Activated naive CD4-positive, alpha-beta T cell treated with anti-CD3 and anti-CD28 coated beads, Interleukin-2, amount 50 U/mL, for 24 hours (primary cell): Measurements from ENCODE around the gene GALNT1.

ENCODE experiments used
- H3K27ac Mint-ChIP-seq: one replicate; pipeline ENCODE4 v1.8.0; 2021; ENCODE audit warnings: mild to moderate bottlenecking, mixed read lengths
- H3K27me3 Mint-ChIP-seq: one replicate; pipeline ENCODE4 v1.8.0; 2021; ENCODE audit warnings: mixed read lengths
- H3K36me3 Mint-ChIP-seq: one replicate; pipeline ENCODE4 v1.8.0; 2021; ENCODE audit warnings: mixed read lengths
- H3K4me1 Mint-ChIP-seq: one replicate; pipeline ENCODE4 v1.8.0; 2021; ENCODE audit warnings: mixed read lengths
- H3K4me3 Mint-ChIP-seq: one replicate; pipeline ENCODE4 v1.8.0; 2021; ENCODE audit warnings: mild to moderate bottlenecking, mixed read lengths
- H3K9me3 Mint-ChIP-seq: one replicate; pipeline ENCODE4 v1.8.0; 2021; ENCODE audit warnings: mixed read lengths

GALNT1 gene

GRCh38 chr18:35602193-35602820, 20.8 kb downstream of the GALNT1 start:
- no peak overlapping the region for H3K4me3 Mint-ChIP-seq
- H3K27ac Mint-ChIP-seq, result no peak overlapping the region
- peaks cover 46% of the 10 kb centered on the region for H3K36me3 Mint-ChIP-seq
- H3K9me3 Mint-ChIP-seq, result peaks cover 38% of the 10 kb centered on the region
- peaks cover 32% of the 10 kb centered on the region for H3K4me1 Mint-ChIP-seq
- no peaks in the 10 kb centered on the region for H3K27me3 Mint-ChIP-seq

- peaks cover 38% of the 10 kb centered on the region for H3K9me3 Mint-ChIP-seq
- H3K4me3 Mint-ChIP-seq, result no peak overlapping the region
- no peak overlapping the region for H3K27ac Mint-ChIP-seq
- H3K36me3 Mint-ChIP-seq, result peaks cover 46% of the 10 kb centered on the region
- no peaks in the 10 kb centered on the region for H3K27me3 Mint-ChIP-seq
- H3K4me1 Mint-ChIP-seq, result peaks cover 36% of the 10 kb centered on the region
Observed at GRCh38 chr18:35603008-35603407, 21.5 kb downstream of the GALNT1 start.

GRCh38 chr18:35603528-35603927, 22.0 kb downstream of the GALNT1 start:
- H3K36me3 Mint-ChIP-seq, result peaks cover 42% of the 10 kb centered on the region
- H3K27me3 Mint-ChIP-seq, result no peaks in the 10 kb centered on the region
- H3K9me3 Mint-ChIP-seq, result peaks cover 38% of the 10 kb centered on the region
- no peak overlapping the region for H3K4me3 Mint-ChIP-seq
- H3K4me1 Mint-ChIP-seq, result peaks cover 40% of the 10 kb centered on the region
- no peak overlapping the region for H3K27ac Mint-ChIP-seq

DNA sequence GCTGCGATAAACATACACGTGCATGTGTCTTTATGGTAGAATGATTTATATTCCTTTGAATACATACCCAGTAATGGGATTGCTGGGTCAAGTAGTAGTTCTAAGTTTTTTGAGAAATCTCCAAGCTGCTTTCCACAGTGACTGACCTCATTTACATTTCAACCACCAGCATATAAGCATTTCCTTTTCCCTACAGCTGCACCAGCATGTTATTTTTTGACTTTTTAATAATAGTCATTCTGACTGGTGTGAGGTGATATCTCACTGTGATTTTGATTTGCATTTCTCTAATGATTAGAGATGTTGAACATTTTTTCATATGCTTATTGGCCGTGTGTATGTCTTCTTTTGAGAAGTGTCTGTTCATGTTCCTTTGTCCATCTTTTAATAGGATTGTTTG, 22.8 kb downstream of the GALNT1 start:
- H3K27ac Mint-ChIP-seq, result no peak overlapping the region
- peaks cover 37% of the 10 kb centered on the region for H3K36me3 Mint-ChIP-seq
- peaks cover 38% of the 10 kb centered on the region for H3K9me3 Mint-ChIP-seq
- H3K4me1 Mint-ChIP-seq, result peaks cover 48% of the 10 kb centered on the region
- no peak overlapping the region for H3K4me3 Mint-ChIP-seq
- H3K27me3 Mint-ChIP-seq, result no peaks in the 10 kb centered on the region

GRCh38 chr18:35605686-35606417, 24.3 kb downstream of the GALNT1 start:
- Mint-ChIP-seq H3K27ac (no peak overlapping the region), H3K9me3 (peaks cover 25% of the 10 kb centered on the region), H3K4me1 (peaks cover 49% of the 10 kb centered on the region), H3K4me3 (no peak overlapping the region), H3K36me3 (peaks cover 26% of the 10 kb centered on the region), H3K27me3 (no peaks in the 10 kb centered on the region)

GRCh38 chr18:35609236-35609635, 27.7 kb downstream of the GALNT1 start:
- no peaks in the 10 kb centered on the region for H3K36me3 Mint-ChIP-seq
- H3K27ac Mint-ChIP-seq, result no peak overlapping the region
- no peaks in the 10 kb centered on the region for H3K9me3 Mint-ChIP-seq
- H3K27me3 Mint-ChIP-seq, result no peaks in the 10 kb centered on the region
- H3K4me1 Mint-ChIP-seq, result peaks cover 57% of the 10 kb centered on the region
- H3K4me3 Mint-ChIP-seq, result no peak overlapping the region

- no peaks in the 10 kb centered on the region for H3K27me3 Mint-ChIP-seq
- H3K9me3 Mint-ChIP-seq, result no peaks in the 10 kb centered on the region
- peaks cover 51% of the 10 kb centered on the region for H3K4me1 Mint-ChIP-seq
Observed at GRCh38 chr18:35610089-35610488, 28.5 kb downstream of the GALNT1 start.

DNA sequence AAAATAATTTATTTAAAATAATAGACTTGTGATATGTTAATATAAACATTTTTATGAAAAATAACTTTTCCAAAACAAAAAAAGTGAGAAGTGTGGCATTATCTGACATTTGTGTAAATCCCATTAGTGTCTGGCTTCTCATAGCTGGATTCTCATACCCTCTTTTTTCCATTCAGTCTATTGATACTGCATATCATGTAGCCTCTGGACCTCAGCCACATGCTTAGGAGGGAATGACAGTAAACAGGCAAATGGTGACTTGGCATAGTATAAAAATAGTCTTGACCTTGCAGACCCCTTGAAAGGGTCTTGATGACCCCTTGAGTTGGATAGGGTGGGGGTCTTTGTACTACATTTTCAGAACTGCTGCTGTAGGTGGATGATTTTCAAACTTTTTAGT, 29.2 kb downstream of the GALNT1 start:
- H3K4me3 Mint-ChIP-seq, result no peak overlapping the region
- H3K27ac Mint-ChIP-seq, result no peak overlapping the region
- peaks cover 53% of the 10 kb centered on the region for H3K4me1 Mint-ChIP-seq
- H3K27me3 Mint-ChIP-seq, result no peaks in the 10 kb centered on the region
- H3K36me3 Mint-ChIP-seq, result no peaks in the 10 kb centered on the region
- H3K9me3 Mint-ChIP-seq, result no peaks in the 10 kb centered on the region

More at GRCh38 chr18:35610089-35610488, 28.5 kb downstream of the GALNT1 start:
- no peak overlapping the region for H3K27ac Mint-ChIP-seq
- no peak overlapping the region for H3K4me3 Mint-ChIP-seq
- H3K36me3 Mint-ChIP-seq, result no peaks in the 10 kb centered on the region

DNA sequence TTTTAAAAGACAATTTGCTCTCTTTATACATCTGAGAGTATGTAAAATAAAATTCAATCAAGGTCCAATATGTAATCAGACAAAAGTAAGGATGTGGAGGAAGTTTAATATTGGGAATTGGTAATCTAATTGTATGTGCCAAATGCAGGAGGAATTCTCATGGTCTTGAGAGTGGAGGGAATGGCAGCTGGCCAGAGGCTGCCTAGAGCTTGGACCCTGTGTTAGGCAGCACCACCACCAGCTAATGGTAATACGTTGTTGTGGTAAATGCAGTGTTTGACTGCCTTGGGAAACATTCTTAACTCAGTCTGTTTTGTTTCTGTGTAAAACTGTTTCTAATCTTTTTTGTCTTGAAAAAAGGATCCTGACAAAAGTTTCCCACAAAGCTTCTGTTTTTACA, 30.0 kb downstream of the GALNT1 start:
- Mint-ChIP-seq H3K4me1 (peaks cover 49% of the 10 kb centered on the region), H3K27me3 (no peaks in the 10 kb centered on the region), H3K27ac (no peak overlapping the region), H3K4me3 (no peak overlapping the region), H3K9me3 (no peaks in the 10 kb centered on the region), H3K36me3 (no peaks in the 10 kb centered on the region)

GRCh38 chr18:35616074-35616473, 34.5 kb downstream of the GALNT1 start:
- H3K9me3 Mint-ChIP-seq, result no peaks in the 10 kb centered on the region
- H3K36me3 Mint-ChIP-seq, result no peaks in the 10 kb centered on the region
- H3K4me3 Mint-ChIP-seq, result no peak overlapping the region
- no peak overlapping the region for H3K27ac Mint-ChIP-seq
- no peaks in the 10 kb centered on the region for H3K27me3 Mint-ChIP-seq
- peaks cover 24% of the 10 kb centered on the region for H3K4me1 Mint-ChIP-seq

DNA sequence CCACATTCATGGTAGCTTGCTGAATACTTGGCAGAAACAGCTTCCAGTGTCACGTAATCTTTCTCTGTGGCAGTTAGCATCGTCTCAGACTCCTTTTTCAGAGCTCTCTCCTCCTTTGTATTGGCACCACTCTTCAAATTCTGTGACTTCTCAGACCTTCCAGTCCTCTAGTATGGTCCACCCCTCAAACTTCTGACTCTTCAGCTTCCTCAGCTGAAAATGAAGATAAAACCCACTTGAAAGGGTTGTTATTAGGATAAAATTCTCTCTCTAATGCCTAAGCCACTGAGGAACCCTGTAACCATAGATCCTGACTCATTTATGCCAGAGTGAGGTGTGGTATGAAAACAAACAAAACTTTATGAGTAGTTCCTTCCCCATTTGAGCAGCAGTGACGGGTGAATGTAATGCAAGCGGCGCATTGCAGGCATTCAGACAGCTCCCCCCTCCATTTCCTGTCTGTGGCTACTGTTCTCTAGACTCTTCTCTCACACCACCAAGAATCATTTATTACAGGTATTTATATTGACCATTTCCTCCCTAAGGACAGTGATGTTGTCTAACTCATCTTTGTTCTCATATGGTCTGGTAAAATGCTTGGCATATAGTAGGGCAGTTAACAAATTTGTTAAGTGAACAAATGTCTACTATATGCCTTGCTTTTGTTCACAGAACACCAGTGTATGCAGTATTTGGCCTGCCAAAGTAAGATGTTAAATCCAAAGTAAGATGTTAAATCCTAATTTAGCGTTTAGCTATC, 35.3 kb downstream of the GALNT1 start:
- no peak overlapping the region for H3K27ac Mint-ChIP-seq
- H3K27me3 Mint-ChIP-seq, result no peaks in the 10 kb centered on the region
- H3K36me3 Mint-ChIP-seq, result peaks cover 2% of the 10 kb centered on the region
- peaks cover 25% of the 10 kb centered on the region for H3K4me1 Mint-ChIP-seq
- H3K4me3 Mint-ChIP-seq, result no peak overlapping the region
- no peaks in the 10 kb centered on the region for H3K9me3 Mint-ChIP-seq

- H3K27ac Mint-ChIP-seq, result no peak overlapping the region
- H3K9me3 Mint-ChIP-seq, result no peaks in the 10 kb centered on the region
- H3K36me3 Mint-ChIP-seq, result peaks cover 2% of the 10 kb centered on the region
- peaks cover 30% of the 10 kb centered on the region for H3K4me1 Mint-ChIP-seq
- H3K4me3 Mint-ChIP-seq, result no peak overlapping the region
- H3K27me3 Mint-ChIP-seq, result no peaks in the 10 kb centered on the region
Observed at GRCh38 chr18:35617865-35618264, 36.3 kb downstream of the GALNT1 start.

GRCh38 chr18:35618289-35618688, 36.7 kb downstream of the GALNT1 start:
- peaks cover 31% of the 10 kb centered on the region for H3K4me1 Mint-ChIP-seq
- no peaks in the 10 kb centered on the region for H3K27me3 Mint-ChIP-seq
- H3K9me3 Mint-ChIP-seq, result no peaks in the 10 kb centered on the region
- H3K4me3 Mint-ChIP-seq, result no peak overlapping the region
- peaks cover 2% of the 10 kb centered on the region for H3K36me3 Mint-ChIP-seq
- no peak overlapping the region for H3K27ac Mint-ChIP-seq

DNA sequence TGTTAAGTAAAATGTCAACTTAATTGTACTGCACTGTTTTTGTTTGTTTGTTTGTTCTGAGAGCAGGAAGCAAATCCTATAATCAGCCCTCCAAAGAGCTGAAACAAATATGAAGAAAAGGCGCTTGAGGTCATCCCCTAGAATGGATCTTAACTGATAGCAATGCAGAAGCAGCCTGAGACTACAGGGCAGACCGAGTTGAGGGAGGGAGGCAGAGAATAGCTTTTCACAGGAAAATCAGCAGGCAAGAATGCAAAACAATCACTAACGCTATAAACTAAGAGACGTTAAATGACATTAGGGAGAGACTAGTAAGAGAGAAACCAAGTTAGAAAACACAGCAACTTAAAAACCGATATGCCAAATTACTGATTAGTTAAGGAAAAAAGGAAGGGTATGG, 37.2 kb downstream of the GALNT1 start:
- H3K36me3 Mint-ChIP-seq, result peaks cover 2% of the 10 kb centered on the region
- no peaks in the 10 kb centered on the region for H3K27me3 Mint-ChIP-seq
- H3K4me1 Mint-ChIP-seq, result peaks cover 34% of the 10 kb centered on the region
- H3K9me3 Mint-ChIP-seq, result no peaks in the 10 kb centered on the region
- no peak overlapping the region for H3K27ac Mint-ChIP-seq
- no peak overlapping the region for H3K4me3 Mint-ChIP-seq

- peaks cover 38% of the 10 kb centered on the region for H3K4me1 Mint-ChIP-seq
- H3K36me3 Mint-ChIP-seq, result peaks cover 2% of the 10 kb centered on the region
- H3K27ac Mint-ChIP-seq, result peak overlapping the region; percentile 84
- H3K9me3 Mint-ChIP-seq, result no peaks in the 10 kb centered on the region
- H3K4me3 Mint-ChIP-seq, result no peak overlapping the region
- no peaks in the 10 kb centered on the region for H3K27me3 Mint-ChIP-seq
Observed at GRCh38 chr18:35619464-35619863, 37.9 kb downstream of the GALNT1 start.

DNA sequence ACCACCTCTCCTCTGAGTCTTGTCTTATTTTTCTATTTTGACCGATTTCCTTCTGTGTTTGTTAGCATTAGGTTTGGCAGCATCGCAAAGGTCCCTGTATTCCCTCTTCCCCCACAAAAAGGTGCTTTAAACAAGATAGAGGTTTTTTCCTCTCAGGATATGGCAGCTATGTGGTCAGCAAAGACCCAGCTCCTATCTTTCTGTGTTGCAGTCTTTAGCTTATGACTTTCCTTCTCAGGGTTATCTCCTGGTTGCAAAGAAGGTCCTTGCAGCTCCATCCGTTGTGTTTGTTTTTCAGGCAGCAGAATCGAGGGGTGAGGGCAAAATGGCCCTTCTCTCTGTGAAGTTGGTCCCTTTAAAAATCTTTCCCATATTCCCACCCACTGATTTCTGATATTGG, 38.4 kb downstream of the GALNT1 start:
- peaks cover 40% of the 10 kb centered on the region for H3K4me1 Mint-ChIP-seq
- H3K9me3 Mint-ChIP-seq, result no peaks in the 10 kb centered on the region
- peak overlapping the region; percentile 84 for H3K27ac Mint-ChIP-seq
- peaks cover 2% of the 10 kb centered on the region for H3K36me3 Mint-ChIP-seq
- H3K4me3 Mint-ChIP-seq, result no peak overlapping the region
- no peaks in the 10 kb centered on the region for H3K27me3 Mint-ChIP-seq
